Mononuclear cell (primary cell): ENCODE results near the gene FTMT. TPM values are rescaled to one million over a fixed set of nuclear protein-coding genes. Genes with fewer than 3 reads are reported as not detected.

Experiments used
- H3K27me3 ChIP-seq: 2 replicates; pipeline ENCODE4 v1.6.0; 2011; ENCODE audit warnings: low read length, control low read depth; ENCODE audit not compliant: insufficient read depth
- H3K4me1 ChIP-seq: 2 replicates; pipeline ENCODE4 v1.5.1; 2011; ENCODE audit warnings: mild to moderate bottlenecking, low read length, control low read depth; ENCODE audit not compliant: insufficient read depth
- H3K4me3 ChIP-seq: 2 replicates; pipeline ENCODE4 v1.5.1; 2011; ENCODE audit warnings: mild to moderate bottlenecking, low read length, moderate library complexity
- H3K9me3 ChIP-seq: 2 replicates; pipeline ENCODE4 v1.5.1; 2011; ENCODE audit warnings: low read depth, mild to moderate bottlenecking, control low read depth, low read length
- total RNA-seq: library from RNA; depleted of rRNA; stranded (reverse); fragments of >200 nt; gene quantifications from one replicate; pipeline ENCODE4 v1.2.3, GENCODE V29; 2012

Gene FTMT
- total RNA-seq, 1 donor, result not detected

GRCh38 chr5:121873409-121873808 is 21.7 kb downstream of the FTMT start:
- H3K4me1 ChIP-seq, result no peaks in the 10 kb centered on the region
- no peak overlapping the region for H3K4me3 ChIP-seq
- no peaks in the 10 kb centered on the region for H3K9me3 ChIP-seq
- no peaks in the 10 kb centered on the region for H3K27me3 ChIP-seq

- H3K27me3 ChIP-seq, result no peaks in the 10 kb centered on the region
- H3K4me3 ChIP-seq, result no peak overlapping the region
- H3K9me3 ChIP-seq, result no peaks in the 10 kb centered on the region
- no peaks in the 10 kb centered on the region for H3K4me1 ChIP-seq
Observed at GRCh38 chr5:121885630-121886029, 33.9 kb downstream of the FTMT start.

GRCh38 chr5:121887727-121888126 is 36.0 kb downstream of the FTMT start:
- Histone ChIP-seq H3K4me1 (no peaks in the 10 kb centered on the region), H3K27me3 (no peaks in the 10 kb centered on the region), H3K9me3 (no peaks in the 10 kb centered on the region), H3K4me3 (no peak overlapping the region)

GRCh38 chr5:121890297-121890858 is 38.7 kb downstream of the FTMT start:
- H3K4me3 ChIP-seq, result no peak overlapping the region
- H3K27me3 ChIP-seq, result no peaks in the 10 kb centered on the region
- H3K9me3 ChIP-seq, result no peaks in the 10 kb centered on the region
- no peaks in the 10 kb centered on the region for H3K4me1 ChIP-seq

- no peaks in the 10 kb centered on the region for H3K27me3 ChIP-seq
- no peak overlapping the region for H3K4me3 ChIP-seq
- H3K4me1 ChIP-seq, result no peaks in the 10 kb centered on the region
- H3K9me3 ChIP-seq, result no peaks in the 10 kb centered on the region
Observed at GRCh38 chr5:121897341-121897740, 45.7 kb downstream of the FTMT start.

GRCh38 chr5:121899346-121899745 is 47.7 kb downstream of the FTMT start:
- H3K4me3 ChIP-seq, result no peak overlapping the region
- no peaks in the 10 kb centered on the region for H3K9me3 ChIP-seq

More at GRCh38 chr5:121899346-121899745, 47.7 kb downstream of the FTMT start:
- Histone ChIP-seq H3K4me1 (no peaks in the 10 kb centered on the region), H3K27me3 (no peaks in the 10 kb centered on the region)

Other genes starting within 250 kb of the FTMT start
- 14.9 TPM for gene SRFBP1, start 110.1 kb downstream of the FTMT start, total RNA-seq
- gene LOX, start 226.4 kb downstream of the FTMT start, total RNA-seq, result 0.42 TPM